Stimulated activated CD4-positive, alpha-beta T cell treated with anti-CD3 and anti-CD28 coated beads, Interleukin-15, amount 100 ng/mL, for 24 hours (primary cell): ENCODE measurements around the gene GAMT.
"Not testable (repeated sequence)": the region's sequence is repeated elsewhere in the genome, so short reads cannot be mapped to it uniquely, and the experiment has no call there.

Experiments
- DNase-seq: peaks from one replicate; pipeline ENCODE4 v3.0.0-alpha.2; 2020

The GAMT gene

GRCh38 chr19:1401138-1401888 is at the start of gene GAMT:
Gene GAMT, minus strand, starts transcription at chr19:1401542. Its CDS starts 66 bp downstream, at chr19:1401476.
- peak; percentile 76 for DNase-seq

GRCh38 chr19:1449467-1450442 is 48.4 kb upstream of the GAMT start, which contains the start of gene APC2:
Gene APC2, plus strand, starts transcription at chr19:1450121. Its CDS starts 2,881 bp downstream, at chr19:1453002.
- peak; percentile 49 for DNase-seq

- DNase-seq = no peak
Measured at GRCh38 chr19:1447944-1448343, 46.6 kb upstream of the GAMT start.

- DNase-seq = no peak
Measured at GRCh38 chr19:1447504-1447903, 46.2 kb upstream of the GAMT start.

- no peak for DNase-seq
Measured at GRCh38 chr19:1446713-1447481, 45.6 kb upstream of the GAMT start.

GRCh38 chr19:1445932-1446712 is 44.8 kb upstream of the GAMT start:
- DNase-seq = no peak

- peak; percentile 83 for DNase-seq
Measured at GRCh38 chr19:1445185-1445931, 44.0 kb upstream of the GAMT start.

GRCh38 chr19:1441677-1442438 is 40.5 kb upstream of the GAMT start:
- no peak for DNase-seq

GRCh38 chr19:1441022-1441426 is 39.7 kb upstream of the GAMT start:
- no peak for DNase-seq

GRCh38 chr19:1440418-1440801 is 39.1 kb upstream of the GAMT start:
- DNase-seq = no peak

- DNase-seq = not testable (repeated sequence)
Measured at GRCh38 chr19:1439525-1440417, 38.4 kb upstream of the GAMT start.

- no peak for DNase-seq
Measured at GRCh38 chr19:1438933-1439354, 37.6 kb upstream of the GAMT start.

GRCh38 chr19:1438035-1438932 is 36.9 kb upstream of the GAMT start, which contains the start of gene RPS15:
Gene RPS15, plus strand, starts transcription at chr19:1438396. Its CDS starts 30 bp downstream, at chr19:1438426.
- peak; percentile 96 for DNase-seq

GRCh38 chr19:1437609-1438008 is 36.3 kb upstream of the GAMT start:
- no peak for DNase-seq

- DNase-seq = no peak
Measured at GRCh38 chr19:1435378-1435989, 34.1 kb upstream of the GAMT start.

GRCh38 chr19:1434577-1435060 is 33.3 kb upstream of the GAMT start:
- no peak for DNase-seq

- DNase-seq = no peak
Measured at GRCh38 chr19:1434040-1434366, 32.7 kb upstream of the GAMT start.
